Endothelial cell (in vitro differentiated cells): ENCODE data around the gene EPN3. TPM values are rescaled to one million over a fixed set of nuclear protein-coding genes. Genes with fewer than 3 reads are reported as not detected.
A peak's percentile ranks its signal among the peaks of the same experiment; 100 is the strongest.

Experiments used
- DNase-seq: peaks from one replicate; pipeline ENCODE4 v3.0.0; 2021; ENCODE audit warnings: low spot score
- H3K27ac Mint-ChIP-seq: one replicate; pipeline ENCODE4 v1.8.0; 2021; ENCODE audit warnings: mixed read lengths, inconsistent platforms; ENCODE audit not compliant: unreplicated experiment
- H3K27me3 Mint-ChIP-seq: one replicate; pipeline ENCODE4 v1.8.0; 2021; ENCODE audit warnings: mild to moderate bottlenecking, moderate library complexity, mixed read lengths, inconsistent platforms; ENCODE audit not compliant: unreplicated experiment
- H3K36me3 Mint-ChIP-seq: one replicate; pipeline ENCODE4 v1.8.0; 2021; ENCODE audit warnings: mild to moderate bottlenecking, low read depth, mixed read lengths, inconsistent platforms; ENCODE audit not compliant: unreplicated experiment
- H3K4me1 Mint-ChIP-seq: one replicate; pipeline ENCODE4 v1.8.0; 2021; ENCODE audit warnings: mild to moderate bottlenecking, mixed read lengths, inconsistent platforms; ENCODE audit not compliant: unreplicated experiment
- H3K4me3 Mint-ChIP-seq: one replicate; pipeline ENCODE4 v1.8.0; 2021; ENCODE audit warnings: mild to moderate bottlenecking, mixed read lengths, inconsistent platforms; ENCODE audit not compliant: unreplicated experiment
- H3K9me3 Mint-ChIP-seq: one replicate; pipeline ENCODE4 v1.8.0; 2021; ENCODE audit warnings: mixed read lengths, inconsistent platforms; ENCODE audit not compliant: unreplicated experiment
- CTCF ChIP-seq: fragments of 200-600 bp; sonication (generic); IDR thresholded peaks from one replicate; pipeline ENCODE4 v1.5.0; 2021; ENCODE audit warnings: antibody characterized with exemption; ENCODE audit not compliant: unreplicated experiment
- total RNA-seq: library from RNA; stranded (reverse); fragmentation: NEBNext Ultra II Directional; extraction: Animal tissue kit (Norgen Biotek cat#: 25700); gene quantifications from one replicate; pipeline ENCODE4 v1.2.1, GENCODE V29; 2021; ENCODE audit not compliant: unreplicated experiment

Gene EPN3
- total RNA-seq, 1 donor from 2014 or later, result 0.49 TPM

GRCh38 chr17:50533185-50533584, 650 bp downstream of the EPN3 start:
- peaks cover 9% of the 10 kb centered on the region for H3K27me3 Mint-ChIP-seq
- H3K4me3 Mint-ChIP-seq, result peak overlapping the region; percentile 9
- H3K9me3 Mint-ChIP-seq, result no peaks in the 10 kb centered on the region
- TF ChIP-seq CTCF, result no peak
- peaks cover 14% of the 10 kb centered on the region for H3K4me1 Mint-ChIP-seq
- no peak for DNase-seq
- H3K36me3 Mint-ChIP-seq, result no peaks in the 10 kb centered on the region
- H3K27ac Mint-ChIP-seq, result no peak overlapping the region

GRCh38 chr17:50533720-50534148, 1.2 kb downstream of the EPN3 start:
- no peak for DNase-seq
- peaks cover 19% of the 10 kb centered on the region for H3K4me1 Mint-ChIP-seq
- peaks cover 9% of the 10 kb centered on the region for H3K27me3 Mint-ChIP-seq
- no peaks in the 10 kb centered on the region for H3K36me3 Mint-ChIP-seq
- no peaks in the 10 kb centered on the region for H3K9me3 Mint-ChIP-seq
- no peak for TF ChIP-seq CTCF
- H3K4me3 Mint-ChIP-seq, result no peak overlapping the region
- no peak overlapping the region for H3K27ac Mint-ChIP-seq

GRCh38 chr17:50534222-50534978, 1.9 kb downstream of the EPN3 start:
- DNase-seq, result no peak
- Mint-ChIP-seq H3K36me3 (no peaks in the 10 kb centered on the region), H3K27me3 (peaks cover 9% of the 10 kb centered on the region), H3K27ac (no peak overlapping the region), H3K4me1 (peaks cover 20% of the 10 kb centered on the region), H3K9me3 (no peaks in the 10 kb centered on the region), H3K4me3 (no peak overlapping the region)
- peak; percentile 40 for TF ChIP-seq CTCF

GRCh38 chr17:50534979-50535326, 2.4 kb downstream of the EPN3 start:
- Mint-ChIP-seq H3K9me3 (no peaks in the 10 kb centered on the region), H3K4me3 (no peak overlapping the region), H3K27ac (no peak overlapping the region), H3K4me1 (peaks cover 20% of the 10 kb centered on the region), H3K27me3 (peaks cover 12% of the 10 kb centered on the region), H3K36me3 (no peaks in the 10 kb centered on the region)
- no peak for TF ChIP-seq CTCF
- DNase-seq, result no peak

- DNase-seq, result no peak
Measured at GRCh38 chr17:50535407-50535806, 2.9 kb downstream of the EPN3 start.

More at GRCh38 chr17:50535407-50535806, 2.9 kb downstream of the EPN3 start:
- Mint-ChIP-seq H3K4me1 (peaks cover 20% of the 10 kb centered on the region), H3K9me3 (no peaks in the 10 kb centered on the region), H3K27me3 (peaks cover 12% of the 10 kb centered on the region), H3K36me3 (no peaks in the 10 kb centered on the region), H3K27ac (no peak overlapping the region), H3K4me3 (no peak overlapping the region)
- TF ChIP-seq CTCF, result no peak
